B cell (primary cell): ENCODE data around the gene MVK. TPM values are rescaled to one million over a fixed set of nuclear protein-coding genes. Genes with fewer than 3 reads are reported as not detected.

Experiments used
- ATAC-seq: fragments of 200-7000 bp; cut with Tn5 transposase; one replicate; pipeline ENCODE4 v1.10.0; 2021; ENCODE audit warnings: low read depth, mild to moderate bottlenecking, moderate number of reproducible peaks, moderate library complexity
- CTCF ChIA-PET: fragments of 350-600 bp; sonication (Branson Sonifier 250); formaldehyde crosslinking; loops from one replicate; lab custom pipeline; 2021; ENCODE audit warnings: antibody characterized with exemption, inconsistent platforms; lab: Charles Lee
- POLR2A ChIA-PET: fragments of 350-600 bp; sonication (Branson Sonifier 250); formaldehyde crosslinking; loops from one replicate; lab custom pipeline; 2021; ENCODE audit warnings: antibody characterized with exemption; lab: Charles Lee
- DNase-seq: peaks from one replicate; pipeline ENCODE4 v3.0.0; 2013
- H2AFZ ChIP-seq: 2 replicates; pipeline ENCODE4 v1.6.1; 2012; ENCODE audit warnings: mild to moderate bottlenecking, low read depth, low read length; ENCODE audit not compliant: insufficient read depth, poor library complexity, severe bottlenecking
- H3K27ac ChIP-seq, 2 donors: 1 replicate in 1 of 2; 2 replicates in 1 of 2; pipeline ENCODE4 v1.5.1; 2012 to 2013; ENCODE audit warnings: low read length in 2 of 2, mild to moderate bottlenecking in 2 of 2, moderate library complexity in 1 of 2
- H3K27me3 ChIP-seq, 4 experiments: fragments of 200-600 bp in 1 of 4; sonication (generic) in 1 of 4; replicated peaks in 1 of 4; 1 replicate in 2 of 4; 2 replicates in 2 of 4; pipeline versions ENCODE4 v1.6.1 to v1.7.0; 2013 to 2016; ENCODE audit warnings: low read length in 3 of 4, mild to moderate bottlenecking in 2 of 4, mixed read lengths in 1 of 4, moderate library complexity in 1 of 4; ENCODE audit not compliant: insufficient read depth in 4 of 4, control insufficient read depth in 3 of 4; ENCODE audit errors: control extremely low read depth in 1 of 4
- H3K36me3 ChIP-seq, 2 experiments: replicated peaks in 1 of 2; 1 replicate in 1 of 2; 2 replicates in 1 of 2; pipeline versions ENCODE4 v1.6.1 to v1.7.1; 2013; ENCODE audit warnings: low read length in 1 of 2; ENCODE audit not compliant: insufficient read depth in 2 of 2, control insufficient read depth in 1 of 2; ENCODE audit errors: control extremely low read depth in 1 of 2, extremely low read depth in 1 of 2
- H3K4me1 ChIP-seq, 2 donors: fragments of 200-600 bp in 1 of 2; sonication (generic) in 1 of 2; 1 replicate in 1 of 2; 2 replicates in 1 of 2; pipeline versions ENCODE4 v1.5.1 to v1.6.1; 2013 to 2017; ENCODE audit warnings: low read length in 2 of 2; ENCODE audit not compliant: control insufficient read depth in 2 of 2, insufficient read depth in 2 of 2
- H3K4me2 ChIP-seq: replicated peaks from 2 replicates; pipeline ENCODE3; 2012; ENCODE audit warnings: mild to moderate bottlenecking, low read depth, low read length; ENCODE audit not compliant: poor library complexity, severe bottlenecking
- H3K4me3 ChIP-seq, 5 experiments: fragments of 200-600 bp in 1 of 5; sonication (generic) in 1 of 5; 1 replicate in 3 of 5; 2 replicates in 2 of 5; pipeline versions ENCODE4 v1.5.1 to v1.7.0; 2011 to 2016; ENCODE audit warnings: low read length in 4 of 5, mild to moderate bottlenecking in 4 of 5, low read depth in 2 of 5, control low read depth in 1 of 5, moderate library complexity in 1 of 5; ENCODE audit not compliant: insufficient read depth in 1 of 5; ENCODE audit errors: control extremely low read depth in 1 of 5, extremely low read depth in 1 of 5
- H3K79me2 ChIP-seq: fragments of 200-600 bp; sonication (generic); one replicate; pipeline ENCODE4 v1.6.0; 2016; ENCODE audit warnings: low read length; ENCODE audit not compliant: control insufficient read depth, insufficient read depth
- H3K9ac ChIP-seq: fragments of 200-600 bp; sonication (generic); 2 replicates; pipeline ENCODE4 v1.6.1; 2017; ENCODE audit warnings: mild to moderate bottlenecking, low read length, moderate library complexity
- H3K9me3 ChIP-seq, 3 donors: one replicate each; pipeline versions ENCODE4 v1.6.1 to v1.7.1; 2013; ENCODE audit warnings: low read length in 2 of 3; ENCODE audit not compliant: control insufficient read depth in 2 of 3, insufficient read depth in 1 of 3; ENCODE audit errors: control extremely low read depth in 1 of 3
- H4K20me1 ChIP-seq: 2 replicates; pipeline ENCODE4 v1.6.0; 2012; ENCODE audit warnings: mild to moderate bottlenecking, low read length; ENCODE audit not compliant: insufficient read depth, control insufficient read depth, poor library complexity, severe bottlenecking
- H3K27ac Mint-ChIP-seq: one replicate; pipeline ENCODE4 v1.8.0; 2021; ENCODE audit warnings: mixed read lengths
- H3K27me3 Mint-ChIP-seq: one replicate; pipeline ENCODE4 v1.8.0; 2021; ENCODE audit warnings: mixed read lengths
- H3K4me1 Mint-ChIP-seq: one replicate; pipeline ENCODE4 v1.8.0; 2021; ENCODE audit warnings: mixed read lengths
- H3K4me3 Mint-ChIP-seq: one replicate; pipeline ENCODE4 v1.8.0; 2021; ENCODE audit warnings: mixed read lengths
- H3K9me3 Mint-ChIP-seq: one replicate; pipeline ENCODE4 v1.8.0; 2022; ENCODE audit warnings: mixed read lengths; ENCODE audit not compliant: insufficient read depth
- CTCF ChIP-seq: fragments of 200-600 bp; IDR thresholded peaks from one replicate; pipeline ENCODE4 v1.8.0; 2022; ENCODE audit warnings: antibody characterized with exemption, mild to moderate bottlenecking
- EZH2 ChIP-seq: IDR thresholded peaks from 2 replicates; pipeline ENCODE4 v1.6.1; 2012; ENCODE audit warnings: borderline replicate concordance, low read depth, mild to moderate bottlenecking, moderate library complexity, low read length; ENCODE audit not compliant: insufficient read depth, poor library complexity, severe bottlenecking
- WGBS: methylation state at CpG from one replicate; pipeline ENCODE4 v1.1.5; 2013; ENCODE audit warnings: missing lambda C conversion rate; ENCODE audit not compliant: insufficient coverage; 5-methylcytosine and 5-hydroxymethylcytosine counted together
- intact Hi-C: fragments of 100-400 bp; cut with micrococcal nuclease; formaldehyde crosslinking; loops from one replicate; pipeline ENCODE4 v1.10.0; 2022
- polyA plus RNA-seq: library from polyadenylated mRNA; depleted of rRNA; stranded (reverse); fragments of >200 nt; gene quantifications from 2 replicates; pipeline ENCODE4 v1.2.3, GENCODE V29; 2012
- total RNA-seq, 2 donors: library from RNA; stranded (reverse); fragments of 120-200 nt in 1 of 2; gene quantifications; 1 replicate in 1 of 2; 2 replicates in 1 of 2; pipeline versions ENCODE4 v1.2.3 to v1.2.4, GENCODE V29; 2013 to 2022

Gene MVK
- total and polyA plus RNA-seq, 2 donors (not counting 1 experiment from before 2014, with no cell fraction given), result 12.1 to 12.5 TPM

GRCh38 chr12:109555431-109556315 lies 17.9 kb upstream of the MVK start:
- Histone ChIP-seq H3K27ac (no peak overlapping the region), H3K4me1 (no peaks in the 10 kb centered on the region), H3K9ac (no peak overlapping the region), H4K20me1 (no peaks in the 10 kb centered on the region), H3K4me3 (no peak overlapping the region), H3K9me3 (no peaks in the 10 kb centered on the region), H3K79me2 (no peaks in the 10 kb centered on the region), H3K36me3 (no peaks in the 10 kb centered on the region), H2AFZ (no peak overlapping the region), H3K4me2 (no peak overlapping the region), H3K27me3 (no peaks in the 10 kb centered on the region)
- no peak for ATAC-seq
- TF ChIP-seq CTCF (no peak), EZH2 (no peak)
- ChIA-PET POLR2A (interaction anchor here (0.6 kb wide), 1 partner anchor 14 kb away, joined by 5 read pairs; no protein-coding TSS in a partner anchor), CTCF (no interaction called here)
- Mint-ChIP-seq H3K27me3 (no peaks in the 10 kb centered on the region), H3K27ac (no peak overlapping the region), H3K4me3 (no peak overlapping the region), H3K9me3 (no peaks in the 10 kb centered on the region), H3K4me1 (no peaks in the 10 kb centered on the region)
- intact Hi-C loops, result no loop called here
- WGBS, result 94% methylated on average over 17 of the region's 18 CpGs
- DNase-seq, result no peak

DNA sequence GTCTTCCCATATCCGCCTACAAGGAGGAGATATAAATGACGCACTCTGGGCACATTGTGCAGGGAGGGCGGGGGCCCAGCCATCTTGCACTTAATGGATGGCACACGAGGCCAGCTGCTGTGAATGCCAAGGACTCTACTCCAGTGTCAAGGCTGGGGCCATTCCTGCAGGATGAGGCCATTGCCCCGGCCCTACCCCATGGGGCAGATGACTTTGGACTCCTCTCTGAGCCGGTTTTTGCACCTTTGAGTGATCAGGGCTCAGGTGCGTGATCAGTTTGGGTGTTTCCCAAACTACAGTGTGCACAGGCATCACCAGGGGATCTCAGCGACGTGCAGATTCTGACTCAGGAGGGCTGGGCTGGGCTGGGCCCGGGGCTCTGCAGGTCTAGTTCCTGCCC lies 16.4 kb upstream of the MVK start:
- H3K4me1 Mint-ChIP-seq, result no peaks in the 10 kb centered on the region
- H3K27ac ChIP-seq, result no peak overlapping the region
- 90% methylated on average over 10 of the region's 10 CpGs for WGBS
- H3K9me3 Mint-ChIP-seq, result peaks cover under 1% of the 10 kb centered on the region
- DNase-seq (no peak), ATAC-seq (no peak)
- intact Hi-C loops, result no loop called here
- no peaks in the 10 kb centered on the region for H3K27me3 ChIP-seq
- POLR2A ChIA-PET, result no interaction called here
- no peaks in the 10 kb centered on the region for H3K27me3 Mint-ChIP-seq
- H2AFZ ChIP-seq, result no peak overlapping the region
- no peak overlapping the region for H3K27ac Mint-ChIP-seq
- TF ChIP-seq CTCF (no peak), EZH2 (no peak)
- no peak overlapping the region for H3K9ac ChIP-seq
- no peaks in the 10 kb centered on the region for H4K20me1 ChIP-seq
- CTCF ChIA-PET, result no interaction called here
- H3K4me2 ChIP-seq, result no peak overlapping the region
- H3K4me3 Mint-ChIP-seq, result no peak overlapping the region
- H3K4me3 ChIP-seq, result no peak overlapping the region
- H3K4me1 ChIP-seq, result no peaks in the 10 kb centered on the region
- peaks cover 0 to 8% (median 0%) of the 10 kb centered on the region in 3 donors for H3K9me3 ChIP-seq
- H3K36me3 ChIP-seq, result peaks cover 0 to 3% of the 10 kb centered on the region in 2 experiments
- H3K79me2 ChIP-seq, result no peaks in the 10 kb centered on the region
